Measurements from ENCODE around the gene TLE5.

The TLE5 gene

GRCh38 chr19:3080286-3080685 is 18.0 kb upstream of the TLE5 start:
- no peak for DNase-seq (ENCODE audit: low read depth)
- no peak overlapping the region for H3K4me3 ChIP-seq (ENCODE audit: low read length)
- TF ChIP-seq CTCF (conservative IDR thresholded peaks at IDR 0.05; ENCODE audit: low read length) = no peak

GRCh38 chr19:3079578-3079977 is 17.3 kb upstream of the TLE5 start:
- DNase-seq (ENCODE audit: low read depth) = no peak
- no peak for TF ChIP-seq CTCF (conservative IDR thresholded peaks at IDR 0.05; ENCODE audit: low read length)
- no peak overlapping the region for H3K4me3 ChIP-seq (ENCODE audit: low read length)

- no peak for DNase-seq (ENCODE audit: low read depth)
- H3K4me3 ChIP-seq (ENCODE audit: low read length) = peak overlapping the region; percentile 26
- peak; percentile 73 for TF ChIP-seq CTCF (conservative IDR thresholded peaks at IDR 0.05; ENCODE audit: low read length)
These were observed 13.5 kb upstream of the TLE5 start for GRCh38 chr19:3075605-3076431.

GRCh38 chr19:3073931-3074595 is 11.8 kb upstream of the TLE5 start:
- H3K4me3 ChIP-seq (ENCODE audit: low read length) = no peak overlapping the region
- TF ChIP-seq CTCF (conservative IDR thresholded peaks at IDR 0.05; ENCODE audit: low read length) = peak; percentile 24; the same call in 1 of the 2 replicates
- DNase-seq (ENCODE audit: low read depth) = peak; percentile 29

GRCh38 chr19:3073159-3073563 is 10.9 kb upstream of the TLE5 start:
- peak; percentile 68 for DNase-seq (ENCODE audit: low read depth)
- TF ChIP-seq CTCF (conservative IDR thresholded peaks at IDR 0.05; ENCODE audit: low read length) = no peak
- no peak overlapping the region for H3K4me3 ChIP-seq (ENCODE audit: low read length)

- no peak for TF ChIP-seq CTCF (conservative IDR thresholded peaks at IDR 0.05; ENCODE audit: low read length)
- no peak for DNase-seq (ENCODE audit: low read depth)
- H3K4me3 ChIP-seq (ENCODE audit: low read length) = no peak overlapping the region
These were observed 9.5 kb upstream of the TLE5 start for GRCh38 chr19:3071768-3072167.

- no peak for DNase-seq (ENCODE audit: low read depth)
- TF ChIP-seq CTCF (conservative IDR thresholded peaks at IDR 0.05; ENCODE audit: low read length) = no peak
- H3K4me3 ChIP-seq (ENCODE audit: low read length) = no peak overlapping the region
These were observed 5.8 kb upstream of the TLE5 start for GRCh38 chr19:3068071-3068470.

Measured in AG10803 (cell line).